DLD1 (cell line): Measurements from ENCODE around the gene AQP4.

ENCODE experiments used
- in situ Hi-C: cut with HindIII; loops from 2 replicates; pipeline ENCODE4 v1.10.0; 2017; ENCODE audit warnings: low sequenced_read_pairs

AQP4 gene

GRCh38 chr18:26840965-26841364, 24.5 kb downstream of the AQP4 start:
- in situ Hi-C loops = no loop called here

- in situ Hi-C loops = no loop called here
These were observed 25.9 kb downstream of the AQP4 start for GRCh38 chr18:26839609-26840008.

- in situ Hi-C loops = no loop called here
These were observed 33.2 kb downstream of the AQP4 start for GRCh38 chr18:26832302-26832701.

GRCh38 chr18:26827581-26827980, 37.9 kb downstream of the AQP4 start:
- in situ Hi-C loops = no loop called here

GRCh38 chr18:26826656-26827235, 38.8 kb downstream of the AQP4 start:
- in situ Hi-C loops = no loop called here

GRCh38 chr18:26821181-26821580, 44.3 kb downstream of the AQP4 start:
- in situ Hi-C loops = no loop called here

- in situ Hi-C loops = no loop called here
These were observed 46.5 kb downstream of the AQP4 start for GRCh38 chr18:26819046-26819445.

- in situ Hi-C loops = no loop called here
These were observed 47.0 kb downstream of the AQP4 start for GRCh38 chr18:26818461-26818860.

- in situ Hi-C loops = no loop called here
These were observed 52.5 kb downstream of the AQP4 start for GRCh38 chr18:26813043-26813442.

- in situ Hi-C loops = no loop called here
These were observed 53.0 kb downstream of the AQP4 start for GRCh38 chr18:26812462-26812861.

- in situ Hi-C loops = no loop called here
These were observed 56.2 kb downstream of the AQP4 start for GRCh38 chr18:26809346-26809745.

GRCh38 chr18:26806224-26806623, 59.3 kb downstream of the AQP4 start:
- in situ Hi-C loops = no loop called here

- in situ Hi-C loops = no loop called here
These were observed 61.0 kb downstream of the AQP4 start for GRCh38 chr18:26804519-26804918.

- in situ Hi-C loops = no loop called here
These were observed 61.9 kb downstream of the AQP4 start for GRCh38 chr18:26803643-26804042.

- in situ Hi-C loops = no loop called here
These were observed 62.9 kb downstream of the AQP4 start for GRCh38 chr18:26802330-26803200.
